ENCODE measurements around the gene EPB41L3.

EPB41L3 gene

GRCh38 chr18:5543773-5544389 lies at the start of gene EPB41L3:
Gene EPB41L3, minus strand, starts transcription at chr18:5543997. Its CDS starts 54,814 bp downstream, at chr18:5489183.
- no peak for FAIRE-seq
- no peak for DNase-seq (ENCODE audit: low spot score)

DNA sequence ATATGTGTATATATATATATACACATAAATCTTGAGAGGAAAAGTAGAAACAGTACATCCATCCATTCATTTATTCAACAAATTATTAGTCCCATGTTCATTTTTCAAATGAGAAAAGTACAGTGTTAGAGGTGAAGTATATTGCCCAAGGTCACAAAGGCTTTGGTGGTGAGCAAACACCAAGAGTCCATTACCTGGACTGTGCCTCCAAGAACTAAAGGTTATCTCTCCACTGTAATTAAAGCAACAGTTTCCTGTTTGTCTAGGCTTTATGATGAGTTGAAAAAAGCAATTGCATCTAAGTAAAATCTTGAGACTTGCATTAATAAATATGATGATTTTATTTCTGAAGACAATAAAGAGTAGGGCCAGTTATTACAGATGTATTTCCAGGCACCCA lies 44.7 kb upstream of the EPB41L3 start:
- DNase-seq (ENCODE audit: low spot score) (no peak), FAIRE-seq (no peak)

- DNase-seq (ENCODE audit: low spot score), result no peak
- FAIRE-seq, result no peak
These were observed 41.9 kb upstream of the EPB41L3 start for GRCh38 chr18:5585653-5586052.

GRCh38 chr18:5584746-5585417 lies 41.1 kb upstream of the EPB41L3 start:
- peak; percentile 78 for FAIRE-seq
- DNase-seq (ENCODE audit: low spot score), result peak; percentile 55

- FAIRE-seq (peak; percentile 94), DNase-seq (ENCODE audit: low spot score) (peak; percentile 94)
These were observed 39.3 kb upstream of the EPB41L3 start for GRCh38 chr18:5582849-5583681.

- DNase-seq (ENCODE audit: low spot score), result no peak
- FAIRE-seq, result no peak
These were observed 38.3 kb upstream of the EPB41L3 start for GRCh38 chr18:5582076-5582475.

- DNase-seq (ENCODE audit: low spot score) (no peak), FAIRE-seq (no peak)
These were observed 31.0 kb upstream of the EPB41L3 start for GRCh38 chr18:5574843-5575242.

GRCh38 chr18:5571666-5572065 lies 27.9 kb upstream of the EPB41L3 start:
- no peak for FAIRE-seq

GRCh38 chr18:5570613-5571012 lies 26.8 kb upstream of the EPB41L3 start:
- FAIRE-seq (peak; percentile 2), DNase-seq (ENCODE audit: low spot score) (peak; percentile 71)

More at GRCh38 chr18:5571666-5572065, 27.9 kb upstream of the EPB41L3 start:
- DNase-seq (ENCODE audit: low spot score), result no peak

DNA sequence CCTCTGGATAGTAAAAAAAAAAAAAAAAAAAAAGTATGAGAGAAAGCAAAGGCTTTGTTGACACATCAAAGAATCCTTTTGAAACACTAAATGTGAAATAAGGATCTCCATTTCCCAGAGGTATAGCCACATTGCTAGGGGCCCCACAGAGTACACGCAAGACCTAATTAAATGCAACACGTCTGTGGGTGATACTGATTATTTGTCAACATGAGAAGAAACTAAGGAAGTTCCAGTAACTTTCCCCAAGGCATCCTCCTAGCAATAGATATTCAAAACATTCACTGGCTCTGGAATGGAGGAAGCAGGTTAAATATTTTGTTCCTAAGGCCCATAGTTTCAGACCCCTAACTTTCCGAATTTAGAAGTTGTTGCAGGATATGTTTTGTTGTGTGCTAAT lies 24.6 kb upstream of the EPB41L3 start:
- FAIRE-seq (no peak), DNase-seq (ENCODE audit: low spot score) (no peak)

- DNase-seq (ENCODE audit: low spot score), result no peak
- FAIRE-seq, result no peak
These were observed 15.1 kb upstream of the EPB41L3 start for GRCh38 chr18:5558851-5559250.

GRCh38 chr18:5556310-5556974 lies 12.6 kb upstream of the EPB41L3 start:
- DNase-seq (ENCODE audit: low spot score) (peak; percentile 18), FAIRE-seq (no peak)

GRCh38 chr18:5554629-5555028 lies 10.8 kb upstream of the EPB41L3 start:
- DNase-seq (ENCODE audit: low spot score), result no peak
- no peak for FAIRE-seq

- DNase-seq (ENCODE audit: low spot score) (no peak), FAIRE-seq (no peak)
These were observed 2.9 kb upstream of the EPB41L3 start for GRCh38 chr18:5546660-5547059.

DNA sequence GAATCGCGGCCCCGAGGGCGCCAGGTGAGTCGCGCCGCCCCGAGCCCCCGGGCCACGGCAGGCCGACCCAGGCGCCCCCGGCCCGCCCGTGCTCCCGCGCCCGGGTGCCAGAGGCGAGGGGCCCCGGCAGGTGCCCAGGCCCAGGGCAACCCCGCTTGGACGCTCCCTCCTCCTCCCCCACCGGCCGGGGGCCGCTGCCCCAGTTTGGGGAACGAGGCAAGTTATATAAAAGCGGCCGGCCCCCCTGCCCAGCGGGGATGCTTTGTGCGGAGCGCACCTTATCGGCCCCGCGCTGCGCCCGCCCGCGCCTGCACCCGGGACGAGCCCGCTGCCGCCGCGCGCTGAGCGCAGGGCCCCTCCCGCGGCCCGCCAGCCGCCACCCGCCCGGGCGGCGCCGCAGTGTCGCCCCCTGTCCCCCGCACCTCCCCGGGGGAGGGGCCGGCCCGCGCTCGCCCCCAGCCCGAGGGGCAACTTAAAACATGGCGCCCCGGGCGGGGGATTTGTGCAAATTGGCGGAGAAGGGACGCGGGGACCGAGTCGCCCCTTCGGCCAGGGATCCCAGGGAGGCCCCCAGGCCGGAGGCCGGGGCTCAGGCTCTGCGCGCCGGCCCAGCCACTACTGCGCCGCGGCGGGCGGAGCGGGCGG lies 639 bp downstream of the EPB41L3 start:
- DNase-seq (ENCODE audit: low spot score), result no peak
- no peak for FAIRE-seq

DNA sequence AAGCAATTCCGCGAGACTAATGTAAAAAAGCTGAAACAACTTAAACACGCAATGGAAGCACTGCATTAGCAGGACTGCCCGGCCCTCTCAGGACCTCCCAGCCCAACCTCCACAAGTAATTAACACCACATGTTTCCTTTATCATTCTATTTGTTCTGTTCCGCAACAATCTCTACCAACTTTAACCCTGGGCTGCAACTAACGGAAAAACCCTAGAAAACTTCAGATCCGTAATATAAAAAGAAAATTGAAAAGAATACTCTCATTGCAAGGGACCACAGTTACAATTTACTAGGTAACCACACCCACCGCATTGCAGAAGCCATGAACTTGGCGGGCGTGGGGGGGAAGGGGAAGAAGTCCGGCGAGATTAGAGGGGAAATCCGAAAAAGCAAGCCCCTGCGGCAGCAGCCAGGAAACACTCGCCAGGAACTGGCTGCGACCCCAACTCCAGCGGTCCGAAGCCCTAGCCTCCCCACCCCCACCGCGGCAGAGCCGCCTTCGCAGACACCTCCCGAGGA lies 1.2 kb downstream of the EPB41L3 start:
- FAIRE-seq, result no peak
- no peak for DNase-seq (ENCODE audit: low spot score)

- no peak for FAIRE-seq
These were observed 2.2 kb downstream of the EPB41L3 start for GRCh38 chr18:5541644-5542043.

GRCh38 chr18:5539391-5539790 lies 4.4 kb downstream of the EPB41L3 start:
- DNase-seq (ENCODE audit: low spot score), result no peak
- no peak for FAIRE-seq

More at GRCh38 chr18:5541644-5542043, 2.2 kb downstream of the EPB41L3 start:
- no peak for DNase-seq (ENCODE audit: low spot score)

DNA sequence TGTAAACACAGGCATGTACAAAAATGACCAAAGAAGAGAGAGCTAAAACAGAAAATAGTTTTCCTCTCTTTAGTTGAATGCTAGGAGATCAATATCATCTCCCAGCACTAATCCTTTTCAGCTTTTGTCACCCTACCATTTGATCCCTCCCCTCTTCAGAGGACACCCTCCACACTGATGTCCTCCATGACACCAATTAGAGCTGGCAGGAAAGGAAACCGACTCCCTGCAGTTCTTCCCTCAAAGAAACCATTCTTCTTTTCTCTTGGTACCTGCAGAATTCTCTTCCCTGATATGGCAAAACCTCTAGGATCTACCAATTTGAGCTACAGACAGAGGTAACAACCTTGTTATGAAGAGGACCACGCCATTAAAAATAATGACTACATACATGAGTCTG lies 5.3 kb downstream of the EPB41L3 start:
- DNase-seq (ENCODE audit: low spot score) (no peak), FAIRE-seq (no peak)

DNA sequence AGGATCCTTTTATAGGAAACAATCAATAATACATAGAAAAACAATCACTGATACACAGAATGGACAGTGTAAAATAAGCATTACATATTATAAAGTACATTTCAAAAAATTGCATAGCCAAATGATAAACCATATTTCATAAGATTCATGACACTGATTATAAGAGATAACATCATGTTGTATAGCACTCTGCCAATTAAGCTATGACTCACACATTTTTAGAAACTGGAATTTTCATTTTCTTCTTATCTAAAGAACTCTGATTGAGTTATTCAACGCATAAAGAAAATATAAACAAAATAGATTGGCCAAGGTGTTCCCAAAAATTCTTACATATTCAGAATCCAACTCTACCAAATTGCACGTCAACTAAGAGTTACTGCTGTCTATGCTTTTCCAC lies 5.9 kb downstream of the EPB41L3 start:
- no peak for DNase-seq (ENCODE audit: low spot score)
- no peak for FAIRE-seq

GRCh38 chr18:5534845-5535244 lies 9.0 kb downstream of the EPB41L3 start:
- DNase-seq (ENCODE audit: low spot score), result peak; percentile 70
- peak; percentile 73 for FAIRE-seq
